Measurements from ENCODE around the gene PPP1R14D.
A peak's percentile ranks its signal among the peaks of the same experiment; 100 is the strongest.

Gene PPP1R14D

GRCh38 chr15:40812721-40813425 is 15.6 kb downstream of the PPP1R14D start:
- H3K9me3 ChIP-seq (ENCODE audit: control insufficient read depth in 1 of 2, low read length in 2 of 2) = no peaks in the 10 kb centered on the region
- no peak overlapping the region for H3K27ac ChIP-seq (ENCODE audit: low read length)
- H3K4me3 ChIP-seq (ENCODE audit: low read depth in 1 of 2, low read length in 2 of 2) = no peak overlapping the region
- H3K36me3 ChIP-seq (ENCODE audit: control insufficient read depth in 1 of 2, insufficient read depth in 2 of 2, low read length in 2 of 2) = peaks cover 25 to 29% of the 10 kb centered on the region in 2 donors
- peaks cover 0 to 12% of the 10 kb centered on the region in 2 donors for H3K4me1 ChIP-seq (ENCODE audit: control insufficient read depth in 1 of 2, insufficient read depth in 2 of 2, low read length in 2 of 2)
- no peaks in the 10 kb centered on the region for H3K27me3 ChIP-seq (ENCODE audit: low read depth, low read length)

GRCh38 chr15:40808861-40809450 is 19.6 kb downstream of the PPP1R14D start:
- peaks cover 18 to 29% of the 10 kb centered on the region in 2 donors for H3K36me3 ChIP-seq (ENCODE audit: control insufficient read depth in 1 of 2, insufficient read depth in 2 of 2, low read length in 2 of 2)
- no peak overlapping the region for H3K4me3 ChIP-seq (ENCODE audit: low read depth in 1 of 2, low read length in 2 of 2)
- H3K9me3 ChIP-seq (ENCODE audit: control insufficient read depth in 1 of 2, low read length in 2 of 2) = no peaks in the 10 kb centered on the region
- no peaks in the 10 kb centered on the region for H3K27me3 ChIP-seq (ENCODE audit: low read depth, low read length)
- no peak overlapping the region for H3K27ac ChIP-seq (ENCODE audit: low read length)
- peaks cover 0 to 19% of the 10 kb centered on the region in 2 donors for H3K4me1 ChIP-seq (ENCODE audit: control insufficient read depth in 1 of 2, insufficient read depth in 2 of 2, low read length in 2 of 2)

- no peaks in the 10 kb centered on the region for H3K9me3 ChIP-seq (ENCODE audit: control insufficient read depth in 1 of 2, low read length in 2 of 2)
- no peak overlapping the region for H3K27ac ChIP-seq (ENCODE audit: low read length)
- H3K36me3 ChIP-seq (ENCODE audit: control insufficient read depth in 1 of 2, insufficient read depth in 2 of 2, low read length in 2 of 2) = peaks cover 14 to 20% of the 10 kb centered on the region in 2 donors
- peak overlapping the region; percentile 84 to 93 for H3K4me3 ChIP-seq (ENCODE audit: low read depth in 1 of 2, low read length in 2 of 2)
- peaks cover 0 to 19% of the 10 kb centered on the region in 2 donors for H3K4me1 ChIP-seq (ENCODE audit: control insufficient read depth in 1 of 2, insufficient read depth in 2 of 2, low read length in 2 of 2)
- no peaks in the 10 kb centered on the region for H3K27me3 ChIP-seq (ENCODE audit: low read depth, low read length)
Measured at GRCh38 chr15:40807888-40808461, 20.5 kb downstream of the PPP1R14D start.

- Histone ChIP-seq H3K4me1 (ENCODE audit: control insufficient read depth in 1 of 2, insufficient read depth in 2 of 2, low read length in 2 of 2) (peaks cover 0 to 19% of the 10 kb centered on the region in 2 donors), H3K4me3 (ENCODE audit: low read depth in 1 of 2, low read length in 2 of 2) (peak within 1 kb of the TSS; percentile 84 to 93), H3K9me3 (ENCODE audit: control insufficient read depth in 1 of 2, low read length in 2 of 2) (no peaks in the 10 kb centered on the region), H3K27ac (ENCODE audit: low read length) (peak within 1 kb of the TSS; percentile 95), H3K36me3 (ENCODE audit: control insufficient read depth in 1 of 2, insufficient read depth in 2 of 2, low read length in 2 of 2) (peaks cover 14 to 15% of the 10 kb centered on the region in 2 donors), H3K27me3 (ENCODE audit: low read depth, low read length) (no peaks in the 10 kb centered on the region)
Measured at GRCh38 chr15:40807028-40807887, 21.2 kb downstream of the PPP1R14D start, which contains the start of the genes DNAJC17 and ZFYVE19. DNAJC17 (minus strand) TSS chr15:40807473; CDS start chr15:40807446, 27 bp downstream. ZFYVE19 (plus strand) TSS chr15:40807089; CDS start chr15:40807590, 501 bp downstream.

GRCh38 chr15:40806672-40807027 is 21.9 kb downstream of the PPP1R14D start:
- peaks cover 0 to 19% of the 10 kb centered on the region in 2 donors for H3K4me1 ChIP-seq (ENCODE audit: control insufficient read depth in 1 of 2, insufficient read depth in 2 of 2, low read length in 2 of 2)

GRCh38 chr15:40803688-40804087 is 24.8 kb downstream of the PPP1R14D start:
- Histone ChIP-seq H3K27me3 (ENCODE audit: low read depth, low read length) (no peaks in the 10 kb centered on the region), H3K4me1 (ENCODE audit: control insufficient read depth in 1 of 2, insufficient read depth in 2 of 2, low read length in 2 of 2) (peaks cover 0 to 15% of the 10 kb centered on the region in 2 donors), H3K9me3 (ENCODE audit: control insufficient read depth in 1 of 2, low read length in 2 of 2) (no peaks in the 10 kb centered on the region), H3K36me3 (ENCODE audit: control insufficient read depth in 1 of 2, insufficient read depth in 2 of 2, low read length in 2 of 2) (peaks cover 3 to 7% of the 10 kb centered on the region in 2 donors), H3K4me3 (ENCODE audit: low read depth in 1 of 2, low read length in 2 of 2) (no peak overlapping the region), H3K27ac (ENCODE audit: low read length) (no peak overlapping the region)

More at GRCh38 chr15:40806672-40807027, 21.9 kb downstream of the PPP1R14D start:
- H3K36me3 ChIP-seq (ENCODE audit: control insufficient read depth in 1 of 2, insufficient read depth in 2 of 2, low read length in 2 of 2) = peaks cover 11 to 14% of the 10 kb centered on the region in 2 donors
- H3K27ac ChIP-seq (ENCODE audit: low read length) = peak overlapping the region; percentile 95
- no peaks in the 10 kb centered on the region for H3K9me3 ChIP-seq (ENCODE audit: control insufficient read depth in 1 of 2, low read length in 2 of 2)
- no peaks in the 10 kb centered on the region for H3K27me3 ChIP-seq (ENCODE audit: low read depth, low read length)
- H3K4me3 ChIP-seq (ENCODE audit: low read depth in 1 of 2, low read length in 2 of 2) = peak overlapping the region; percentile 84 to 93

- Histone ChIP-seq H3K4me1 (ENCODE audit: control insufficient read depth in 1 of 2, insufficient read depth in 2 of 2, low read length in 2 of 2) (peaks cover 0 to 9% of the 10 kb centered on the region in 2 donors), H3K36me3 (ENCODE audit: control insufficient read depth in 1 of 2, insufficient read depth in 2 of 2, low read length in 2 of 2) (peaks cover 3 to 7% of the 10 kb centered on the region in 2 donors), H3K27me3 (ENCODE audit: low read depth, low read length) (no peaks in the 10 kb centered on the region), H3K27ac (ENCODE audit: low read length) (no peak overlapping the region), H3K4me3 (ENCODE audit: low read depth in 1 of 2, low read length in 2 of 2) (no peak overlapping the region), H3K9me3 (ENCODE audit: control insufficient read depth in 1 of 2, low read length in 2 of 2) (no peaks in the 10 kb centered on the region)
Measured at GRCh38 chr15:40803076-40803475, 25.4 kb downstream of the PPP1R14D start.

GRCh38 chr15:40799523-40799922 is 29.0 kb downstream of the PPP1R14D start:
- Histone ChIP-seq H3K36me3 (ENCODE audit: control insufficient read depth in 1 of 2, insufficient read depth in 2 of 2, low read length in 2 of 2) (peaks cover 3 to 7% of the 10 kb centered on the region in 2 donors), H3K9me3 (ENCODE audit: control insufficient read depth in 1 of 2, low read length in 2 of 2) (no peaks in the 10 kb centered on the region), H3K27me3 (ENCODE audit: low read depth, low read length) (no peaks in the 10 kb centered on the region), H3K27ac (ENCODE audit: low read length) (no peak overlapping the region), H3K4me3 (ENCODE audit: low read depth in 1 of 2, low read length in 2 of 2) (no peak overlapping the region), H3K4me1 (ENCODE audit: control insufficient read depth in 1 of 2, insufficient read depth in 2 of 2, low read length in 2 of 2) (no peaks in the 10 kb centered on the region)

GRCh38 chr15:40796512-40796911 is 32.0 kb downstream of the PPP1R14D start:
- no peaks in the 10 kb centered on the region for H3K9me3 ChIP-seq (ENCODE audit: control insufficient read depth in 1 of 2, low read length in 2 of 2)
- H3K27ac ChIP-seq (ENCODE audit: low read length) = no peak overlapping the region
- H3K36me3 ChIP-seq (ENCODE audit: control insufficient read depth in 1 of 2, insufficient read depth in 2 of 2, low read length in 2 of 2) = peaks cover 3 to 11% of the 10 kb centered on the region in 2 donors
- H3K4me3 ChIP-seq (ENCODE audit: low read depth in 1 of 2, low read length in 2 of 2) = no peak overlapping the region
- no peaks in the 10 kb centered on the region for H3K4me1 ChIP-seq (ENCODE audit: control insufficient read depth in 1 of 2, insufficient read depth in 2 of 2, low read length in 2 of 2)
- no peaks in the 10 kb centered on the region for H3K27me3 ChIP-seq (ENCODE audit: low read depth, low read length)

- Histone ChIP-seq H3K4me3 (ENCODE audit: low read depth in 1 of 2, low read length in 2 of 2) (no peak overlapping the region), H3K9me3 (ENCODE audit: control insufficient read depth in 1 of 2, low read length in 2 of 2) (no peaks in the 10 kb centered on the region), H3K36me3 (ENCODE audit: control insufficient read depth in 1 of 2, insufficient read depth in 2 of 2, low read length in 2 of 2) (peaks cover 2 to 8% of the 10 kb centered on the region in 2 donors), H3K27me3 (ENCODE audit: low read depth, low read length) (no peaks in the 10 kb centered on the region), H3K27ac (ENCODE audit: low read length) (no peak overlapping the region), H3K4me1 (ENCODE audit: control insufficient read depth in 1 of 2, insufficient read depth in 2 of 2, low read length in 2 of 2) (no peaks in the 10 kb centered on the region)
Measured at GRCh38 chr15:40796041-40796440, 32.5 kb downstream of the PPP1R14D start.

Measured in muscle layer of duodenum (tissue), 2 donors.